Kidney capillary endothelial cell (primary cell): Measurements from ENCODE around the gene KAT8.
A peak's percentile ranks its signal among the peaks of the same experiment; 100 is the strongest.

Experiments
- DNase-seq: peaks from one replicate; pipeline ENCODE4 v3.0.0-alpha.2; 2018; ENCODE audit warnings: low spot score

KAT8 gene

DNA sequence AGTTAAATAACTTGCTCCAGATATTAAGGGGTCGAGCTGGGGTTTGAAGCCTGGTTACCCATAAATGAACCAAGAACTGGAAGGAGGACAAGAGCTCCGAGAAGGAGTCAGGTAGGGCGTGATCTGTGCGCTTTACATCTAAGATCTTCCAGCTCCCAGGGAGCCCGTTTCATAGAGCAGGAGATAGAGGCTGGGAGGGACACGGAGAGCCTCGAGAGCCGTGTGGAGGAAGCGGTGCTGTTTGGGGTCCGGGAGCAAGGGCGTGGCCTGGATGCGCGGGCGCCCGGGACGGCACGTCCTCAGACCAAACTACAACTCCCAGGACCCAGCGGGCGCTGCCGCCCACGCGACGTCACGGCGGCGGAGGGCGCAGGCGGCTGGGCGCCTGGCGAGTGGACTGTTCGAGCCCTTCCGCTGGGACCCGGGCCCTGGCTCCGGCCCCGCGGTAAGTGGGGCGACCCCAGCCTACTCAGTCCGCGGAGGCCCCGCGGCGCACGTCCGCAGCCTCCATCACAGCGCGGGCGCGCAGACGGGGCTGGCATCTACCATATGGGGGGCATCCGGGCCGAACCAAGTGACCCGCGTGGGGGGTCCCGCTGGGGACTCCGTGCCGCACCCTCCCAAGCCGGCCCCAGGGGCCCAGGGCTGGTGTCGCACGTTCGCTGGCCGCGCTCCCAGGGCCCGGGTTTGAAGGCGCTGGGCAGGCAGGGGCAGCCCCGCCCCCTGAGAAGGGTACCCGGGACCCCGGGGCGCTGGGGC lies 9.2 kb upstream of the KAT8 start, which contains the start of gene BCKDK:
TSS of gene BCKDK (plus strand) at position 352 of the 759 bp plus-strand sequence. CDS start 838 bp downstream, outside the sequence.
- peak; percentile 63 for DNase-seq

DNA sequence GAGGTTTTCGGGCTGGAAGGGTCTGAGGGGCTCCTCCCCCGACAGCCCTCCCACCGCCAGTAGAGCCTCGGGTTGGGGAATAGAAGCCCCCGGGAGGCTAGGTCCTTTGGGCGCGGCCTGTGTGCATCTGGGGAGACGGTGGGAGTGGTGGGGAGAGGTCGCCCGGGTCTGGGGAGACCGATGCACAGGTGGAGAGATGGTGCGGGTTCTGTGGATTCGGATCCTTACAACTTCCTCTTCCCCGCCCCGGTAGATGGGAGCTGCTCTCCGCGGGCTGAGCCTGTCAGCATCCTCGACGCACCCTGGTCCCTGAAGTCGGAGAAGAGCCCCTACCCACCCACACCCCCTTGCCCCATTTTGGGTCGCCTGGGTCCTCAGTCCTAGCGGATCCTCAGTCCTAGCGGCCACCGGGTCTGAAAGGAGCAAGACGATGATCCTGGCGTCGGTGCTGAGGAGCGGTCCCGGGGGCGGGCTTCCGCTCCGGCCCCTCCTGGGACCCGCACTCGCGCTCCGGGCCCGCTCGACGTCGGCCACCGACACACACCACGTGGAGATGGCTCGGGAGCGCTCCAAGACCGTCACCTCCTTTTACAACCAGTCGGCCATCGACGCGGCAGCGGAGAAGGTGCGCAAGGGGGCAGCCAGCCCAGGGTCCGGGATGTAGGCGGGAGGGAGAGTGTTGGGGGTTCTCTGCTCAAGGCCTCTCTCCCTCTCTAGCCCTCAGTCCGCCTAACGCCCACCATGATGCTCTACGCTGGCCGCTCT lies 8.5 kb upstream of the KAT8 start:
- no peak for DNase-seq

GRCh38 chr16:31109622-31110021 lies 7.8 kb upstream of the KAT8 start:
- DNase-seq, result no peak

DNA sequence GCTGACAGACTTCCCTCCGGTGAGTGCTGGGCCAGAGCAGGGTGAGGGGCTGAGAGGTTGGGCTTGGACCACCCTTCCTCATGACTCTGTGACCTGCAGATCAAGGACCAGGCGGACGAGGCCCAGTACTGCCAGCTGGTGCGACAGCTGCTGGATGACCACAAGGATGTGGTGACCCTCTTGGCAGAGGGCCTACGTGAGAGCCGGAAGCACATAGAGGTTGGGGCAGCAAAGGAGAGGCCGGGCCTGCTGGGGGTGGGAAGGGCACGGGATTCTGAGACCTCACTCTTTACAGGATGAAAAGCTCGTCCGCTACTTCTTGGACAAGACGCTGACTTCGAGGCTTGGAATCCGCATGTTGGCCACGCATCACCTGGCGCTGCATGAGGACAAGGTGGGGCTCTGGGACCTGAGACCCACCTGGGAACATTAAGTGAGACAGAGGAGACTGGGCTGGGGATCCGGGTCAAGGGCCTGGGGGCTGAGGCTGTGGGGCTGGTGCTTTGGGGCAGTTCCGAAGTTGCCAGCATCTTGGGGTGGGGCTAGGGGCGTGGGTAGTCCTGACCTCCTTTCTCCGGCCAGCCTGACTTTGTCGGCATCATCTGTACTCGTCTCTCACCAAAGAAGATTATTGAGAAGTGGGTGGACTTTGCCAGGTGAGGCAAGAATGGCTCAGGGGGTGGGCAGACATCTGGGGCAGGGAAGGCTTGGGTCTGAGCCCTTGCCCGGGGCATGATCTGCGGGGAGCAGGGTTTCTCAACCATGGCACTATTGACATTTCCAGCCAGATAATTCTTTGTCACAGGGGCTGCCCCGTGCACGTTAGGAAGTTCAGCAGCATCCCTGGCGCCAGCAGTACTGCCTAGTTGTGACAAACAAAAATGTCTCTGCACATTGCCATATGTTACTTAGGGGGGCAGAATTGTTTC lies 7.1 kb upstream of the KAT8 start:
- DNase-seq, result no peak

- DNase-seq, result no peak
Measured at GRCh38 chr16:31111881-31112466, 5.5 kb upstream of the KAT8 start.

- DNase-seq, result no peak
Measured at GRCh38 chr16:31112711-31113110, 4.8 kb upstream of the KAT8 start.

DNA sequence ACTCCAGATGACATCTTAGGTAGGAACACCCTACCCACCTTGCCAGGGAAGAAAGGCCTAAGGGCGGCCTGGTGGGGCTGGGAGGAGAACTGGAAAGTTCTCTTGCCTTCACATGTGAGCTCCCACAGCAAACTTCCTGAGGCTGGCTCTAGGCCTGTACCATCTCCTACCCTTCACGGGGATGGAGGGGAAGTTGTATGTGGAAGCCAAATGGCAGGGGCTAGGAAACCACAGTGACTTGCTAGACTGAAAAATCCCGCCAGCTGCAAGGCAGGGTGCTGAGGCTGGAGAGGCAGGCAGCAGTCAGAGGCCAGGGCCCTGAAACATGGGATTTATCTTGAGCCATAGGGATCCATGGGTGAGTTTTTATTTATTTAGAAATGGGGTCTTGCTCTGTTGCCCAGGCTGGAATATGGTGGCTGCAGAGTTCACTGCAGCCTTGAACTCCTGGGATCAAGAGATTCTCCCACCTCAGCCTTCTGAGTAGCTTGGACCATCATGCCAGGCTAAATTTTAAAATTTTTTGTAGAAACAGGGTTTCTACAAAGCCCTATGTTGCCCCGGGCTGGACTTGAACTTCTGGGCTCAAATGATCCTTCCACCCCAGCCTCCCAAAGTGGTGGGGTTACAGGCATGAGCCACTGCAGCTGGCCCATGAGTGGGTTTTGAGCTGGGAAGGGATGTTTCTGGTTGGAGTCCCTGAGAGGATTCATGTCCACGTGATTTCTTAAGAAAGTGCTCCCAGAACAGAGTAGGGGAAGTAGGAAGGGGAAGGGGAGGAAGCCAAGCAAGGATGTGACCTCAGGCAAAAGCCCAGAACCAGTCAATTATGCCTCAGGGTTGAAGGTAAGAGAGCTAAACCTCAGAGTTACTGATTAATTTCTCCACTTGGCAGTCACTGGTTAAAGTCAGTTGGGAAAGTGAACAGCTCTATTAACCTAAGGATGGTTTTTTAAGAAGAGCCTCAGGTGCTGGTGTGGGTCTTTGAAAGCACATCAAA lies 4.0 kb upstream of the KAT8 start:
- DNase-seq, result peak; percentile 23

GRCh38 chr16:31114468-31114867 lies 3.0 kb upstream of the KAT8 start:
- DNase-seq, result no peak

DNA sequence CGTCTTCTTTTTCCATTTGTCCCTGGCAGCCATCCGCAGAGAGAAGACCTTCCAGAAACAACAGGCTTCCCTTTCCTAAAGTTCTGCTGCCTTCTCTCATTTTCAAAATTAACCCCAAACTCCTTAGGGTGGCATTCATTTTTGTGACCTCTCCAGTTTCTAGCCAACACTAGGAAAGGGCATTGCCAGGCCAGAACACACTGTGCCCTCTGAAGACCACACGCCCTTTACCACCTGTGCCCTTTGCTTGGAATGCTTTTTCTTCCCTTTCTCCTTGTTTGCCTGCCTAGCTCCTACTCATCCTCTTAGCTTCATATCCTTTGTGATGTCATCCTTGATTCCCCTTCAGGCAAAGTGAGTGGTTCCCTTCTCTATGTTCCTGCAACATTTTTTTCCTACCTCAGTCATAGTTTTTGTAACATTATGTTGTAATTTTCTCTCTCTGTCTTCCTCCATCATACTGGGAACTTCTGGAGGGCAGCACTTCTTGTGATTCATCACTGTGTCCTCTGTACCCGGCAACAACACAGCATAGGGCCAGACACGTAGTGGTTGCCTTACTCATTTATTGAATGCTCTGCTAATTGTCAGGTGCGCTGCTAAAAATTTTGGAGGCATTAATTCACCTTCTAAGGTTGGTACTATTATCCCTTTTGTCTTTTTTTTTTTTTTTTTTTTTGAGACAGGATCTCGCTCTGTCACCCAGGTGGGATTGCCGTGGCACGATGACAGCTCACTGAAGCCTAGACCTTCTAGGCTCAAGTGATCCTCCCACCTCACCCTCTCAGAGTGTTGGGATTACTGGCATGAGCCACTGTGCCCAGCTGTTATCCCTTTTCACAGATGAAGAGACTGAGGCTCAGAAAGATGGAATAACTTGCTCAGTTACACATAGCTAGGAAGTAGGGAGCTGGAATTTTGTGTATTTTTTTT lies 1.0 kb downstream of the KAT8 start:
- DNase-seq, result no peak

DNA sequence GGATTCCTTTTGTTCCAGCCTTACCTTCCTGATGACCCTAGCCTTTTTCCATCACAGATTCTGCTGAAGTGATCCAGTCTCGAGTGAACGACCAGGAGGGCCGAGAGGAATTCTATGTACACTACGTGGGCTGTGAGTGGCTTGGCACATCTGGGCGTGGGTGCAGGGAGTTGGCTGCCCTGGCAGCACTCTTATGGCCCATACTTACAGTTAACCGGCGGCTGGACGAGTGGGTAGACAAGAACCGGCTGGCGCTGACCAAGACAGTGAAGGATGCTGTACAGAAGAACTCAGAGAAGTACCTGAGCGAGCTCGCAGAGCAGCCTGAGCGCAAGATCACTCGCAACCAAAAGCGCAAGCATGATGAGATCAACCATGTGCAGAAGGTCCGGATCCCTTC lies 2.7 kb downstream of the KAT8 start:
- DNase-seq, result no peak

DNA sequence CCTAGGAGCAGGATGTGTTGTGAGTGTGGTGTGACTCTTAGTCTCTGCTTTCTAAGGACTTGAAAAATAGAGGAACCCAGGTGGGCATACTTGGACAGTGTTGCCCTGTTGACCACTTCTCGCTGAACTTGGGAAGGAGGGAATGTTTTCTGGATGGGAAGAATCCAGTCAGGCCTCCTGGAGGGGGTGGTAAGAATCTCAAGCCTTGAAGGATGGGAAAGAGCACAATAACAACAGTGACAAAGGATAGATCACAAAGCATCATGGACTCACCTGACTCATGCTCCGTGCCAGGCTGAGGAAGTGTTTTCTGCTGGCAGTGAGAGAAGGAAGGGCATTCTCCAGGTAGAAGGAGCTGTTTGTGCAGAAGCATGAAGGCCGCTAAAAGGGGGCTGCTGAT lies 8.4 kb downstream of the KAT8 start:
- DNase-seq, result no peak

GRCh38 chr16:31127182-31127581 lies 9.7 kb downstream of the KAT8 start:
- no peak for DNase-seq

- DNase-seq, result no peak
Measured at GRCh38 chr16:31128711-31129567, 11.5 kb downstream of the KAT8 start.

DNA sequence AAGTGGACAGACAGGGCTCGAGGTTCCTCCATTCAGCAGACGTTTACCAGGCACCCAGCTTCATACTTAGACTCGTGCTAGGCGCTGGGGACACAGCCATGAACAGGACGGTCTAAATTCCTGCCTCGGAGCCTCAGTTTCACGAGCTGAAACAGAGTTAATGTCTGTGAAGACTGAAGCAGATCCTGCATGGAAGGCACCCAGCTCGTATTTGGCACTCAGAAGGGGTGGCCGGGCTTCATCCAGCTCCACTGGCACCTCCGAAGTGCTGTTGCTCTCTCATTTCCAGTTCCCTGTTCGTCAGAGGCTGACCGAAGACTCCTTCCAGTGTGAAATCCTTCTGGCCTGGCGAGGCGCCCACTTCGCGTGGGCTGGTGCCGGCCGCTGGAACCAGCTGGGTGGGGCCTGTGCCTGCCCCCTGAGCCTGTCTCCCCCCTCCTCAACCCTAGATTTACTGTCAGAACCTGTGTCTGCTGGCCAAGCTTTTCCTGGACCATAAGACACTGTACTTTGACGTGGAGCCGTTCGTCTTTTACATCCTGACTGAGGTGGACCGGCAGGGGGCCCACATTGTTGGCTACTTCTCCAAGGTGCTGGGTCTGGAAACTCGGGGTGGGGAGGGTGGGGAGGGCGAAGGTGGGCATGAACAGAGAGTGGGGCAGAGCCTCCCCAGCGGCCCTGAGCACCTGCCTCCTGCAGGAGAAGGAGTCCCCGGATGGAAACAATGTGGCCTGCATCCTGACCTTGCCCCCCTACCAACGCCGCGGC lies 12.3 kb downstream of the KAT8 start:
- no peak for DNase-seq

- no peak for DNase-seq
Measured at GRCh38 chr16:31130336-31130891, 12.9 kb downstream of the KAT8 start.

DNA sequence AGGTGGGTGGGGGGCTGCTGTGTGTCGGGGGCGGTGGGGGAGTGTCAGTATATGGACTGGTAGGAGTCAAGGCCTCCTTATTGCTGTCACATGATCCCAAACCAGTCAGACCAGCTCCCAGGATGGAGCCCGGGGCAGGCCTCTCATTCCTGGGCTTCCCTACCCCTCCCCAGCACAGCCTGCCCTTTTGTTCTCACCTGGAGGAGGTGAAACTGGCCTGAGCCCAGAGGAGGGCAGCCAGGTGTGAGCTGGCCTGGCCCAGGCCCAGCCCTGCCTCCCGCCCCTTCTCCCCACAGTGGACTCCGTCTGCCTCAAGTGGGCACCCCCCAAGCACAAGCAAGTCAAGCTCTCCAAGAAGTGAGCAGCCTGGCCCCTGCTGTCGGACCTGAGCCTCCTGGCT lies 13.4 kb downstream of the KAT8 start:
- DNase-seq, result no peak

DNA sequence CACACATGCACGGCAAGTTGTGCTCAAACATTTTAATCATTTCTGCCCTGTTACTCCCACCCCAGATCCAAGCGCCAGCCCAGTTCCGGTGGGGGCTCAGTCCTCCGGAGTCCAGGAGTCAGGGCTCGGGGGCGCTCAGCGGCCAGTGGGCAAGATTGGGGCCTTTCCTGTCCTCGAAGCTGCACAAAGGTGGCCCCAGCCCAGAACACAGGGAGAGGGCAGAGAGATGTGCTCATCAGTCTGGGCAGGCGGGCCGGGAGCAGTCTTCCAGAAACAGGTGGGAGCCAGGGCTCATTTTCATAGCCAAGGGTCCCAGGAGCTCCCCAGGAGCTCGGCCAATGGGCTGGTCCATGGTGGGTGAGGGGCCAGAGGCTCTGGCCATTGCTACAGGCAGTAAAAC lies 14.0 kb downstream of the KAT8 start:
- no peak for DNase-seq
